GM19023 (cell line): ENCODE measurements around the gene NRXN3.
"Not testable (repeated sequence)": the region's sequence is repeated elsewhere in the genome, so short reads cannot be mapped to it uniquely, and the experiment has no call there.

Experiments
- ATAC-seq: cut with Tn5 transposase; IDR thresholded peaks from one replicate; pipeline ENCODE4 v1.9.1; 2021; ENCODE audit warnings: mild to moderate bottlenecking, moderate library complexity; ENCODE audit not compliant: unreplicated experiment

The NRXN3 gene

GRCh38 chr14:78469947-78470346, 299.8 kb downstream of the NRXN3 start:
- no peak for ATAC-seq

- no peak for ATAC-seq
These were observed 309.1 kb downstream of the NRXN3 start for GRCh38 chr14:78479127-78479780.

- no peak for ATAC-seq
These were observed 313.9 kb downstream of the NRXN3 start for GRCh38 chr14:78484028-78484427.

- no peak for ATAC-seq
These were observed 315.9 kb downstream of the NRXN3 start for GRCh38 chr14:78486081-78486480.

GRCh38 chr14:78486621-78487020, 316.4 kb downstream of the NRXN3 start:
- no peak for ATAC-seq

- not testable (repeated sequence) for ATAC-seq
These were observed 317.4 kb downstream of the NRXN3 start for GRCh38 chr14:78487573-78487972.

- ATAC-seq = no peak
These were observed 318.8 kb downstream of the NRXN3 start for GRCh38 chr14:78488938-78489337.

- ATAC-seq = no peak
These were observed 320.9 kb downstream of the NRXN3 start for GRCh38 chr14:78491048-78491447.

GRCh38 chr14:78498062-78498595, 328.0 kb downstream of the NRXN3 start:
- no peak for ATAC-seq

GRCh38 chr14:78501909-78502308, 331.7 kb downstream of the NRXN3 start:
- ATAC-seq = no peak

- no peak for ATAC-seq
These were observed 337.9 kb downstream of the NRXN3 start for GRCh38 chr14:78508023-78508422.

GRCh38 chr14:78509516-78509915, 339.3 kb downstream of the NRXN3 start:
- ATAC-seq = no peak

- no peak for ATAC-seq
These were observed 341.8 kb downstream of the NRXN3 start for GRCh38 chr14:78512021-78512420.

- no peak for ATAC-seq
These were observed 349.7 kb downstream of the NRXN3 start for GRCh38 chr14:78519863-78520262.

GRCh38 chr14:78524196-78524595, 354.0 kb downstream of the NRXN3 start:
- ATAC-seq = no peak

GRCh38 chr14:78524766-78525165, 354.6 kb downstream of the NRXN3 start:
- ATAC-seq = no peak

- no peak for ATAC-seq
These were observed 359.9 kb downstream of the NRXN3 start for GRCh38 chr14:78530078-78530477.

- ATAC-seq = no peak
These were observed 364.0 kb downstream of the NRXN3 start for GRCh38 chr14:78534141-78534540.

- no peak for ATAC-seq
These were observed 364.9 kb downstream of the NRXN3 start for GRCh38 chr14:78535041-78535440.

- not testable (repeated sequence) for ATAC-seq
These were observed 371.6 kb downstream of the NRXN3 start for GRCh38 chr14:78541788-78542187.

- no peak for ATAC-seq
These were observed 373.3 kb downstream of the NRXN3 start for GRCh38 chr14:78543433-78543832.

- no peak for ATAC-seq
These were observed 390.9 kb downstream of the NRXN3 start for GRCh38 chr14:78561074-78561473.
